Upper lobe of left lung (tissue), 4 donors: ENCODE results near the gene CD24.
"Not testable (repeated sequence)": the region's sequence is repeated elsewhere in the genome, so short reads cannot be mapped to it uniquely, and the experiment has no call there.

ENCODE experiments used
- EP300 ChIP-seq, 4 donors: sonication (generic); formaldehyde crosslinking; IDR thresholded peaks; one replicate each; pipeline ENCODE4 v1.5.1; 2017; ENCODE audit warnings: antibody characterized with exemption in 4 of 4, control low read depth in 2 of 4
- POLR2A ChIP-seq, 4 donors: fragments of 450-650 bp; IDR thresholded peaks; one replicate each; pipeline ENCODE4 v1.5.1; 2016 to 2017; ENCODE audit warnings: antibody characterized with exemption in 4 of 4, mild to moderate bottlenecking in 2 of 4
- TF ChIP-seq, protein P1 (sequence below), 6 experiments: fragments of 450-650 bp in 4 of 6; fragments of 200-600 bp in 2 of 6; sonication (generic) in 2 of 6; IDR thresholded peaks; one replicate each; pipeline ENCODE4 v1.5.1; 2016 to 2019; ENCODE audit warnings: antibody characterized with exemption in 6 of 6

- TF ChIP-seq, protein P1, sequence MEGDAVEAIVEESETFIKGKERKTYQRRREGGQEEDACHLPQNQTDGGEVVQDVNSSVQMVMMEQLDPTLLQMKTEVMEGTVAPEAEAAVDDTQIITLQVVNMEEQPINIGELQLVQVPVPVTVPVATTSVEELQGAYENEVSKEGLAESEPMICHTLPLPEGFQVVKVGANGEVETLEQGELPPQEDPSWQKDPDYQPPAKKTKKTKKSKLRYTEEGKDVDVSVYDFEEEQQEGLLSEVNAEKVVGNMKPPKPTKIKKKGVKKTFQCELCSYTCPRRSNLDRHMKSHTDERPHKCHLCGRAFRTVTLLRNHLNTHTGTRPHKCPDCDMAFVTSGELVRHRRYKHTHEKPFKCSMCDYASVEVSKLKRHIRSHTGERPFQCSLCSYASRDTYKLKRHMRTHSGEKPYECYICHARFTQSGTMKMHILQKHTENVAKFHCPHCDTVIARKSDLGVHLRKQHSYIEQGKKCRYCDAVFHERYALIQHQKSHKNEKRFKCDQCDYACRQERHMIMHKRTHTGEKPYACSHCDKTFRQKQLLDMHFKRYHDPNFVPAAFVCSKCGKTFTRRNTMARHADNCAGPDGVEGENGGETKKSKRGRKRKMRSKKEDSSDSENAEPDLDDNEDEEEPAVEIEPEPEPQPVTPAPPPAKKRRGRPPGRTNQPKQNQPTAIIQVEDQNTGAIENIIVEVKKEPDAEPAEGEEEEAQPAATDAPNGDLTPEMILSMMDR (IDR thresholded peaks at IDR 0.05), result not testable (repeated sequence)
- TF ChIP-seq POLR2A, EP300 (IDR thresholded peaks at IDR 0.05): not testable (repeated sequence)
Measured at GRCh38 chr6:106989737-106990136, 15.2 kb upstream of the CD24 start.
